ENCODE results near the gene NT5C. TPM values are rescaled to one million over a fixed set of nuclear protein-coding genes. Genes with fewer than 3 reads are reported as not detected.
"Not testable (repeated sequence)": the region's sequence is repeated elsewhere in the genome, so short reads cannot be mapped to it uniquely, and the experiment has no call there.

The NT5C gene
- total RNA-seq, 2 experiments from 2014 or later = 107 to 259 TPM

- no peak overlapping the region for H3K27ac ChIP-seq (ENCODE audit: low read depth, low read length, poor library complexity, severe bottlenecking)
- H3K4me1 ChIP-seq (ENCODE audit: insufficient read depth, low read length, poor library complexity, severe bottlenecking) = peaks cover 12% of the 10 kb centered on the region
- no peaks in the 10 kb centered on the region for H3K9me3 ChIP-seq (ENCODE audit: low read length)
- peaks cover 99% of the 10 kb centered on the region for H3K36me3 ChIP-seq (ENCODE audit: insufficient read depth, low read length)
- no TSS peak for BruUV-seq (replicated peaks)
- no peak overlapping the region for H3K4me2 ChIP-seq (ENCODE audit: low read length)
- DNase-seq (ENCODE audit: low spot score) = no peak
- POLR2A ChIA-PET = interaction anchor here (0.6 to 1.9 kb wide), 2 partner anchors 10 to 36 kb away, joined by 3 to 4 read pairs; no protein-coding TSS in a partner anchor
- no peaks in the 10 kb centered on the region for H3K79me2 ChIP-seq (ENCODE audit: insufficient read depth, low read depth, low read length)
- CTCF ChIA-PET (ENCODE audit: unreplicated experiment) = no interaction called here
- H2AFZ ChIP-seq (ENCODE audit: low read length) = no peak overlapping the region
- no peak overlapping the region for H3K4me3 ChIP-seq (ENCODE audit: low read depth, low read length, poor library complexity, severe bottlenecking)
- no peak for TF ChIP-seq EZH2phosphoT487 (IDR thresholded peaks at IDR 0.05; ENCODE audit: borderline replicate concordance, low read depth, low read length)
- no peak for TF ChIP-seq CTCF (conservative IDR thresholded peaks at IDR 0.05; ENCODE audit: low read length)
- no peaks in the 10 kb centered on the region for H4K20me1 ChIP-seq (ENCODE audit: insufficient read depth, low read length)
- intact Hi-C loops (cut with micrococcal nuclease; ENCODE audit: unreplicated experiment) = no loop called here
- H3K9me2 ChIP-seq (ENCODE audit: insufficient read depth, low read length) = no peaks in the 10 kb centered on the region
Measured at GRCh38 chr17:75142236-75142971, 10.9 kb upstream of the NT5C start.

GRCh38 chr17:75138519-75138918 lies 7.0 kb upstream of the NT5C start:
- Histone ChIP-seq H3K4me1 (ENCODE audit: insufficient read depth, low read length, poor library complexity, severe bottlenecking) (peaks cover 12% of the 10 kb centered on the region), H3K36me3 (ENCODE audit: insufficient read depth, low read length) (peaks cover 89% of the 10 kb centered on the region), H3K27ac (ENCODE audit: low read depth, low read length, poor library complexity, severe bottlenecking) (no peak overlapping the region), H3K4me3 (ENCODE audit: low read depth, low read length, poor library complexity, severe bottlenecking) (no peak overlapping the region), H3K9me2 (ENCODE audit: insufficient read depth, low read length) (no peaks in the 10 kb centered on the region), H3K4me2 (ENCODE audit: low read length) (no peak overlapping the region), H2AFZ (ENCODE audit: low read length) (no peak overlapping the region), H3K9me3 (ENCODE audit: low read length) (no peaks in the 10 kb centered on the region), H4K20me1 (ENCODE audit: insufficient read depth, low read length) (no peaks in the 10 kb centered on the region), H3K79me2 (ENCODE audit: insufficient read depth, low read depth, low read length) (no peaks in the 10 kb centered on the region)
- POLR2A ChIA-PET = interaction anchor here (1.4 to 1.9 kb wide), 2 partner anchors 14 to 16 kb away, joined by 4 to 10 read pairs; partner anchors contain the start of gene JPT1
- no TSS peak for BruUV-seq (replicated peaks)
- no peak for DNase-seq (ENCODE audit: low spot score)
- CTCF ChIA-PET (ENCODE audit: unreplicated experiment) = no interaction called here
- TF ChIP-seq CTCF (conservative IDR thresholded peaks at IDR 0.05; ENCODE audit: low read length) (no peak), EZH2phosphoT487 (IDR thresholded peaks at IDR 0.05; ENCODE audit: borderline replicate concordance, low read depth, low read length) (no peak)
- intact Hi-C loops (cut with micrococcal nuclease; ENCODE audit: unreplicated experiment) = no loop called here

- DNase-seq (ENCODE audit: low spot score); H2AFZ ChIP-seq (ENCODE audit: low read length); H4K20me1 ChIP-seq (ENCODE audit: insufficient read depth, low read length); H3K27ac ChIP-seq (ENCODE audit: low read depth, low read length, poor library complexity, severe bottlenecking); H3K9me3 ChIP-seq (ENCODE audit: low read length); H3K4me2 ChIP-seq (ENCODE audit: low read length); H3K9me2 ChIP-seq (ENCODE audit: insufficient read depth, low read length); intact Hi-C loops (cut with micrococcal nuclease; ENCODE audit: unreplicated experiment); H3K4me3 ChIP-seq (ENCODE audit: low read depth, low read length, poor library complexity, severe bottlenecking); BruUV-seq (replicated peaks); H3K79me2 ChIP-seq (ENCODE audit: insufficient read depth, low read depth, low read length); CTCF ChIA-PET (ENCODE audit: unreplicated experiment): not testable (repeated sequence)
- Histone ChIP-seq H3K4me1 (ENCODE audit: insufficient read depth, low read length, poor library complexity, severe bottlenecking) (peaks cover 18% of the 10 kb centered on the region), H3K36me3 (ENCODE audit: insufficient read depth, low read length) (peaks cover 81% of the 10 kb centered on the region)
- POLR2A ChIA-PET = interaction anchor here (0.7 to 1.9 kb wide), 3 partner anchors 15 to 25 kb away, joined by 3 to 10 read pairs (median 4); partner anchors contain the start of gene JPT1
Measured at GRCh38 chr17:75137762-75138161, 6.2 kb upstream of the NT5C start.

All from OCI-LY7 (cell line).